IPS-15b (cell line): ENCODE data around the gene IQSEC1.

Source experiments
- H3K27me3 ChIP-seq: one replicate; pipeline ENCODE4 v1.6.1; 2013; ENCODE audit warnings: low read length; ENCODE audit not compliant: control insufficient read depth, insufficient read depth
- H3K36me3 ChIP-seq: one replicate; pipeline ENCODE4 v1.6.1; 2013; ENCODE audit warnings: low read length; ENCODE audit not compliant: control insufficient read depth, insufficient read depth
- H3K4me1 ChIP-seq: one replicate; pipeline ENCODE4 v1.6.1; 2013; ENCODE audit warnings: mild to moderate bottlenecking, low read length; ENCODE audit not compliant: control insufficient read depth, insufficient read depth
- H3K4me3 ChIP-seq: one replicate; pipeline ENCODE4 v1.5.1; 2013; ENCODE audit warnings: low read depth, low read length
- H3K9ac ChIP-seq: one replicate; pipeline ENCODE4 v1.6.1; 2013; ENCODE audit warnings: low read depth, mild to moderate bottlenecking, low read length
- H3K9me3 ChIP-seq: one replicate; pipeline ENCODE4 v1.6.1; 2013; ENCODE audit warnings: mild to moderate bottlenecking, low read length; ENCODE audit not compliant: control insufficient read depth, insufficient read depth

The IQSEC1 gene

DNA sequence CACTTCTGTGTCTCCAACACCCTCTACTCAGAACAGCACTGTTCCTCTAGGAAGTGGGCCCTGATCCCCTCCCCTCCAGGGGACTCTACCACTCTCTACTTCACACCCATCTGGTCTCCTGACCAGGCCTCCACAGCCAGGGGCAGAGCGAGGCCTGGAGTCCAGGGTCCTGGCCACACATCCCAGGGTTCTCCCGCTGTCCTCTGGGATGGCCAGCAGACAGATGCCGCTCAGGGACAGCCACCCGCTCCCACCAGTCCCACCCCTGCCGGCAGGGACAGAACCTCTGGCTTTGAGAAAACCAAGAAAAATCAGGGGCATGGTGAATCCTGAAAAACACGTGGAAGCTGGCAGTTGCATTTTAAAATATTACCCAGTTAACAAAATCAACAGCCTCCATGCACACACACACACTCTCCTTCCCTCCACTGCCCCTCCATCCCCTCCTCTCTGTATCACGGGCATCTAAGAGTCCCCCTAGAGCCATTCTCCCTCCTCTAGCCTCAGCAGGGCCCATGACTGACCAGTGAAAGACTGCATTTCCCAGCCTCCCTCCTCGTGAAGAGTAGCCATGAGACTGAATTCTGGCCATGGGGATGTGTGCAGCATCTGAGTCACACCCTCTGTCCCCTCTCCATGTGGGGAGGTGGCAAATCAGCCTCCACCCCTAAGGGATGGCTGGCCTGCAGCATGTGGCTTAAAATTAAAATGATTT is 32.1 kb upstream of the IQSEC1 start:
- Histone ChIP-seq H3K9ac (no peak overlapping the region), H3K9me3 (no peaks in the 10 kb centered on the region), H3K27me3 (no peaks in the 10 kb centered on the region), H3K4me1 (no peaks in the 10 kb centered on the region), H3K36me3 (no peaks in the 10 kb centered on the region), H3K4me3 (no peak overlapping the region)

DNA sequence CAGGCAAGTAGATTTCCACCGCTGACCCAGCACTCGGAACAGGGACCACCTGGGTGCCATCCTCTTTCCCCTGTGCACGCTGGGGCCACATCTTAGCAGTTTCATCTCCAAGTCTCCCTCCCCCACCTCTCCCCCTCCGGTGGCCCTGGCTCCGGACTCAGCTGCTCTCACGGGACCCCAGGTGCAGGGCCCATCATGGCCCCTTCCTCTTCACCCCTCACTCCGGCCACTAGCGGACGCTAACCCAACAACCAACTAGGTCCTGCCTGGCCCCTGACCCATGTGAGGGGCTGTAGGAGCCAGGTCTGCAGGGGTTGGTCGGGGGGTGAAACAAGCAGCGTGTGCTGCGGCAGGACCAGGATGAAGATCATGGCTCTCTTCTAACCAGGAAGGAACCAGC is 31.3 kb upstream of the IQSEC1 start:
- no peak overlapping the region for H3K4me3 ChIP-seq
- no peaks in the 10 kb centered on the region for H3K27me3 ChIP-seq
- no peak overlapping the region for H3K9ac ChIP-seq
- H3K36me3 ChIP-seq: no peaks in the 10 kb centered on the region
- no peaks in the 10 kb centered on the region for H3K4me1 ChIP-seq
- H3K9me3 ChIP-seq: no peaks in the 10 kb centered on the region

DNA sequence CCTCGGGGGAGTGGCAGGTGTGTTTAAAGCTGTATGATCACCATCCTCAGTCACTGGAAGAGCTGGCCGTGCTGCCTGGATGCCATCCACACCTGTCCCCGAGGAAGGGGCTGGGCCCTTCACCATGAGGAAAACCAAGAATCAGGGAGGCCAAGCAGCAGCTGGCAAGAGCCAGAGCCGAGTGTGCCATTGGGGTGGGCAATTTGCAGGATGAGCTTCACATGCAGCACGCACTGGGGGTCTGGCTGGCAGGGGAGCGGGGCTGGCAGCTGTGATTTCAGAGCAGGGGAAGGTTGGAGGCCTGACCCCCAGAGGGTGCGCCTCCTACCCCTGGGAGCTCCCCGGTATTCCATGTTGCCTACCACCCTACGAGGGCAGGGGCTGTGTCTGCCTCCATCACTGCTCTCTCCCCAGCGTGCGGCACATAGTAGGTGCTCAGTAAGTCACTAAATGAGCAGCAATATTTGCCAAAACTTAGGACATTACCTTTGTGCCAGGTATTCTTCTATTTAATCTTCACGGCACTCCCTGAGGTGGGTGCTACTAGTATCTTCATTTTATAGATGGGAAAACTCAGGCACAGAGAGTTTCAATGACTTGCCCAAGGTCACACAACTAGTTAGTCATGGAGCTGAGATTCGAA is 30.3 kb upstream of the IQSEC1 start:
- Histone ChIP-seq H3K4me3 (no peak overlapping the region), H3K4me1 (no peaks in the 10 kb centered on the region), H3K9me3 (no peaks in the 10 kb centered on the region), H3K9ac (no peak overlapping the region), H3K36me3 (no peaks in the 10 kb centered on the region), H3K27me3 (no peaks in the 10 kb centered on the region)

DNA sequence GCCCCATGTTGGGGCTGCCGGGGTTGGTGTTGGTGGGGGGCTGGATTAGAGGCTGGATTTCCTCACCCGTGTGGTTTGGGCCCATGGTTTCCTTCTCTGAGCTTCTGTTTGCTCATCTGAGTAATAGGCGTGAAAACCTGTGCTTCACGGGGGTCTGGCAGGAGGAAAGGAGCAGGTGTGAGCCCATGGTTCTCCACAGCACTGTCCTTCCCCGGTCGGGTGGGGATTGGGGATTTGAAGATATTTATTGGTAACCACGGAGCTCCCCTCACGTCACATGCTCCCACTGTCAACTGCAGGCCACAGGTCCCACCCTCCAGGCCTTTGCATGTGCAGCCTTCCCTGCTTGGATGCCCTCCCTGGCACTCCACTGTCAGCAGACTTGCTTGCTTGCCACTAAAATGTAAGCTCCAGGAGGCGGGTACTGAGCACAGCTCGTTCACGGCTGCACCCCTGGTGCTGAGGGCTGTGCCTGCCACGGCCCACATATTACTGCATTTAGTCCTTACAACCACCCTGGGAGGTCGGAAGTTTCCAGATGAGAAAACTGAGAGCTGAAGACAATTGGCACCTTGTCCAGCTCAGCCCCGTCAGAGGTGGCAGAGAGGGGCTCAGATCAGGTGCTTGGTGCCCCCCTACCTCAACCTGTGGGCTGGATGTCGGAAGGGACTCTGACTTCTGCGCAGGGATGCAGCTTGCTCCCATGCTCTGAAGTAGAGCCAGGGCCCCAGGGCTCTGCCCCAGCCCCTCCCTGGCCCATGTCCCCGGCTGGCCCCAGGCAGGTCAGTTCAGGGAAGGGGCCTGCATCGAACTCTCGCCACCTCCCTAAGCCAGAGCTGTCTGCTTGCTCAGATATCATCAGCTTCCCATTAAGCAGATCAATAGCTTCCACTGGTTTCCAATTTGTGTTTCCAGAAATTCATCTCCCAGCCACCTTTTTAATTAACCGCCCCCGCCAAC is 29.4 kb upstream of the IQSEC1 start:
- no peaks in the 10 kb centered on the region for H3K36me3 ChIP-seq
- H3K4me1 ChIP-seq: no peaks in the 10 kb centered on the region
- no peaks in the 10 kb centered on the region for H3K27me3 ChIP-seq
- H3K4me3 ChIP-seq: no peak overlapping the region
- no peaks in the 10 kb centered on the region for H3K9me3 ChIP-seq
- H3K9ac ChIP-seq: no peak overlapping the region

DNA sequence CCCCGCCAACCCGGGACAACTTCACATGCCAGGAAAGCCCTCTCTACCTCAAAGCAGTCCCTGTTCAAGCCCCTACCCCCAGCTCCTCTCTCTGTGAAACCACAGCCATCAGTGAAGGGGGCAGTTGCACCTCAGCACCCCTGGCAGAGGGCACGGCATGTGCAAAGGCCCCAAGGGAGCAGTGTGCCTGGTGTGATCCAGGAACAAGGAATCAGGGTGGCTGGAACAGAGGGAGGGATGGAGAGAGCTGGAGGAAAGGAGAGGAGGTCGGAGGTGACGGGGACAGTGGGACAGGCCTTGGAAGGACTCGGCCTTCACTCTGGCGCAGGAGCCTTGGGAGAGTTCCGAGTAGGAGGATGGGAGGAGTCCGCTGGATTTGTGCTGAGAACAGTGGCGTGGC is 26.5 kb upstream of the IQSEC1 start:
- H3K9me3 ChIP-seq: no peaks in the 10 kb centered on the region
- no peak overlapping the region for H3K4me3 ChIP-seq
- H3K36me3 ChIP-seq: no peaks in the 10 kb centered on the region
- H3K4me1 ChIP-seq: no peaks in the 10 kb centered on the region
- no peak overlapping the region for H3K9ac ChIP-seq
- H3K27me3 ChIP-seq: no peaks in the 10 kb centered on the region

DNA sequence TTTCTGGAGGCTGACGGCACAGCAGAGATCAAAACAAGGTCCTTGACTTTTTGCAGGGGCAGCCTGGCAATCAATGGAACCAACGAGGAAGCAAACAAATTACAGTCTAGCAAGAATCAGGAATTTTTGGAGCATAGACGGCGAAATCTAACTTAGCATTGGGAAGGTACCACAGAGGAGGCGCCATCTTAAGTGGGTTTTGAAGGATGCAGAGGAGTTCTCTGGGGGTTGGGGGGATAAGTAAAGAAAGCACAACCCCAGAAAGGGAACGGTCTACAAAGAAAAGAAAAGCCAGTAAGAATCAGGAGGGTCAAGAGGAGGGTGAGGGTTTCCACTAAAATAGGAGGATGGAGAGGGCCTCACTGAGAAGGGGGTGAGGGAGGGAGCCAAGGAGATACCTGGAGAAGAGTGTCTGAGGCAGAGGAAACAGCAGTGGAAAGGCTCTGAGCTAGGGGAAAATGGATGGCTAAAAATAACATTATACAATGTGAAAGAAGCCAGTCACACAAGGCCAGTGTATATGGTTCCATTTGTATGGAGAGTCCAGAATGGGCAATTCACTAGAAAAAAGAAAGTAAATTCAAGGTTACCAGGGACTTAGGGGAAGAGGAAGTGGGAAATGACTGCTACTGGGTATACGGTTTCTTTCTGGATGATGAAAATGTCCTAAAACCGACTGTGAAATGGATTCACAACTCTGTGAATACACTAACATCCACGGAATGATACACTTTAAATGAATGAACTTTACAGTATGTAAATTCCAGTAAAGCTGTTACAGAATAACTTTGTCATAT is 25.2 kb upstream of the IQSEC1 start:
- no peak overlapping the region for H3K9ac ChIP-seq
- no peaks in the 10 kb centered on the region for H3K36me3 ChIP-seq
- H3K4me3 ChIP-seq: no peak overlapping the region
- no peaks in the 10 kb centered on the region for H3K9me3 ChIP-seq
- H3K27me3 ChIP-seq: no peaks in the 10 kb centered on the region
- H3K4me1 ChIP-seq: no peaks in the 10 kb centered on the region

GRCh38 chr3:13096356-13096755 is 23.1 kb upstream of the IQSEC1 start:
- no peaks in the 10 kb centered on the region for H3K9me3 ChIP-seq
- H3K36me3 ChIP-seq: no peaks in the 10 kb centered on the region
- no peak overlapping the region for H3K9ac ChIP-seq
- no peak overlapping the region for H3K4me3 ChIP-seq
- no peaks in the 10 kb centered on the region for H3K4me1 ChIP-seq
- H3K27me3 ChIP-seq: no peaks in the 10 kb centered on the region

DNA sequence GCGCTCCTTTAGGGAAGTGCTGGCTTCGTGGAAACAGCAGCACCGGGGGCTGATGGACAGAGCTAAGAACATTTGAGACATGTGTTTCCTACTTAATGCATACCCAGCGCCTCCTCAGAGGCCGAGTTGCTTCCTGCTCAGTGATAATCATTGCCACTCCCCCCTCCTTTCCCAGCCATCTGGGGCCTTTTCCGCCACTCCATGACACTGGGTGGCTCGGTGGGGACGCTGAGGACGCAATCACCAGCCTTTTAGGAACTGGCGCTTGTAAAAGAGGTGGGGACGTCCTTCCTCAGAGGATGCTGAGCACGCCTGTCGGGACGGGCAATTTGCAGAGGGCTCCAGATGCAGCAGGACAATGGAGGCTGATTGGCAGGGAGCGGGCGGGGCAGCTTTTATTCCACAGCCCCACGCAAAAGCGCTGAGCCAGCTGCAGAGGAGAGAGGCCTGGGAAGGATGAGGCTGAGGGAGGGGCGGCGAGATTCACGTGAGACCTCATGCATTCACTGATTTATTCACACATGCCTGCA is 22.2 kb upstream of the IQSEC1 start:
- Histone ChIP-seq H3K9me3 (no peaks in the 10 kb centered on the region), H3K4me1 (no peaks in the 10 kb centered on the region), H3K9ac (no peak overlapping the region), H3K4me3 (no peak overlapping the region), H3K36me3 (no peaks in the 10 kb centered on the region), H3K27me3 (no peaks in the 10 kb centered on the region)

DNA sequence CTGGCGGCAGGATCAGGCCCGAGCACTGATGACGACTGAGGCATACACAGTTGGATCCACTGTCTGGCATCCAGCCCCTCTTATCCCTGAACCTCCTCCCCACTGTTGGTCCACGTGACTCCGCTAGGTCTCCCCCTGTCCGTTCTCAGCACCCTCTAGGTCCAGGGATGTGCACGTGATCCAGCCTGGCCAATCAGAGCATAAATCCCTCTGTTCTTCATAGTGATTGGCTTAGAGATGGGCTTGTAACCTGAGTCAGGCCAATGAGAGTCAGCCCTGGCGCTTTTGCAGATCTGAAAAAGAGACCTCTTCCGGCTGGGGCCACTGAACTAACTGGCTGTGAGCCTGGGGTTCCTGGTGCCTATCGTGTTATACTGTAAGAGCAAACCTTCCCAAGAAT is 20.5 kb upstream of the IQSEC1 start:
- H3K9me3 ChIP-seq: no peaks in the 10 kb centered on the region
- H3K4me1 ChIP-seq: no peaks in the 10 kb centered on the region
- no peaks in the 10 kb centered on the region for H3K36me3 ChIP-seq
- H3K9ac ChIP-seq: no peak overlapping the region
- no peaks in the 10 kb centered on the region for H3K27me3 ChIP-seq
- H3K4me3 ChIP-seq: no peak overlapping the region

DNA sequence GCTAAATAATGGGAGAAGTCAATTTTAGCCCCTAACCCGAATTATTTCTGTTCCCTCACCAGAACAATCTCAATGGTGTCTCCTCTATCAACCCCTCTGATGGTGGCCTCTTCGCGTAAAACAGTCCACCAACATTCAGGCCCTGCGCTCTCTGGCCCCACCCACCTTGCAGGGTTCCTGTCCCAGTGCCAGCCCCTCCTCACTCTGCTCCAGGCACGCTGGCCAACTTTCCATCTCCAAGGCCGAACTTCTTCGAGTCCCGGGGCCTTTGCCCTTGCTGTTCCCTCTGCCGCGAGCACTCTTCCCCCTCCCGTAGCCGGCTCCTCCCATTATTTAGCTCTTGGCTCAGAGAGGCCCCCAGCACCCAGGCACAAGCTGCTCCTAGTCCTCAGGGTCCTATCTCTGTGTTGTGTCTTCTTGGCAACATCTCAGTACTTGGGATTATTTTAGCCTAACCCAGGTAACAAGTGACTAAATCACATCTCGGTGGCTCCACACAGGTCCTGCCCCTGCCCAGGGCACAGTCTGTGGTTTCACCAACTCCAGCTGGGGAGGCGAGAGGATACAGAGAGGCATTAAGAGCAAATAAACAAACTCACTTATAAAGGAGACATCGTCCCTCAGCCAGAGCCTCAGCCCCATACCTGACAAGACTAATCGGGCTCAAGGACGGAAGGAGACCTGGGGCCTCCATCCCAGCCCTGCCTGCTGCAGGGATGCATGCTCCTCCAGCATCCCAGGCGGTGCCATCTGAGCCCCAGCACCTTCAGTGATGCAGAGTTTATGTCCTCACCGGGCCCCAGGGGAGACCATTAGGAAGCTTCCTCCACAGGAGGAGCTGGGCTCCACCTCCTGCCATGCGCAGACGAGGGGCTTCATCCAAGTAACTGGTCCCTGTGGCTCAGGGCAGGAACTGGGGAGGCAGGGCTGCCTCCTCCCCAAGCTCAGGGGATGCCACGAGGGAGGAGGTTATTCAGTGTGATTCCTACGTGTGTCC is 19.7 kb upstream of the IQSEC1 start:
- H3K9me3 ChIP-seq: no peaks in the 10 kb centered on the region
- no peak overlapping the region for H3K4me3 ChIP-seq
- H3K4me1 ChIP-seq: no peaks in the 10 kb centered on the region
- no peak overlapping the region for H3K9ac ChIP-seq
- H3K27me3 ChIP-seq: no peaks in the 10 kb centered on the region
- H3K36me3 ChIP-seq: no peaks in the 10 kb centered on the region
